SK-N-SH treated with all-trans-retinoic acid at 6 μM for 48 hours (cell line): ENCODE measurements around the gene RADIL.

Source experiments
- ATAC-seq: fragments of 200-7000 bp; cut with Tn5 transposase; 3 replicates; pipeline ENCODE4 v1.9.1; 2020; ENCODE audit warnings: mild to moderate bottlenecking, moderate library complexity
- BACH2 ChIP-seq: fragments of 250-450 bp; sonication (Bioruptor Pico); IDR thresholded peaks from 2 replicates; pipeline ENCODE4 v1.9.0; 2021; ENCODE audit warnings: mild to moderate bottlenecking, borderline replicate concordance
- CSDC2 ChIP-seq: fragments of 250-450 bp; sonication (Bioruptor Pico); IDR thresholded peaks from 2 replicates; pipeline ENCODE4 v1.5.0; 2020; ENCODE audit warnings: mild to moderate bottlenecking, moderate library complexity
- ESRRG ChIP-seq: fragments of 250-450 bp; sonication (Bioruptor Pico); IDR thresholded peaks from 2 replicates; pipeline ENCODE4 v1.6.1; 2021; ENCODE audit warnings: mild to moderate bottlenecking
- GLIS3 ChIP-seq: fragments of 250-450 bp; sonication (Bioruptor Pico); IDR thresholded peaks from 2 replicates; pipeline ENCODE4 v1.5.0; 2020; ENCODE audit warnings: mild to moderate bottlenecking, moderate library complexity
- RARB ChIP-seq: fragments of 250-450 bp; sonication (Bioruptor Pico); IDR thresholded peaks from 2 replicates; pipeline ENCODE4 v1.8.0; 2021; ENCODE audit warnings: mild to moderate bottlenecking, moderate library complexity
- SNAI2 ChIP-seq: fragments of 250-450 bp; sonication (Bioruptor Pico); IDR thresholded peaks from 2 replicates; pipeline ENCODE4 v1.5.0; 2020; ENCODE audit warnings: mild to moderate bottlenecking, moderate library complexity
- TCF4 ChIP-seq: fragments of 250-450 bp; sonication (Bioruptor Pico); IDR thresholded peaks from 2 replicates; pipeline ENCODE4 v1.8.0; 2021; ENCODE audit warnings: mild to moderate bottlenecking, moderate library complexity, borderline replicate concordance
- TOX ChIP-seq: fragments of 250-450 bp; sonication (Bioruptor Pico); IDR thresholded peaks from 2 replicates; pipeline ENCODE4 v1.8.0; 2021; ENCODE audit warnings: mild to moderate bottlenecking, moderate library complexity, borderline replicate concordance
- ZC3H10 ChIP-seq: fragments of 250-450 bp; sonication (Bioruptor Pico); IDR thresholded peaks from 2 replicates; pipeline ENCODE4 v1.5.1; 2021; ENCODE audit warnings: mild to moderate bottlenecking, moderate library complexity
- ZFP3 ChIP-seq: fragments of 250-450 bp; sonication (Bioruptor Pico); IDR thresholded peaks from 2 replicates; pipeline ENCODE4 v1.5.0; 2020; ENCODE audit warnings: mild to moderate bottlenecking, moderate library complexity
- ZFP30 ChIP-seq: fragments of 450-650 bp; formaldehyde crosslinking; IDR thresholded peaks from 2 replicates; pipeline ENCODE4 v1.5.0; 2022; ENCODE audit warnings: mild to moderate bottlenecking, moderate library complexity
- ZNF565 ChIP-seq: fragments of 450-650 bp; formaldehyde crosslinking; conservative IDR thresholded peaks from 2 replicates; pipeline ENCODE4 v1.5.0; 2020; ENCODE audit warnings: low read depth, mild to moderate bottlenecking, moderate library complexity
- ZNF70 ChIP-seq: fragments of 450-650 bp; formaldehyde crosslinking; IDR thresholded peaks from 2 replicates; pipeline ENCODE4 v1.5.0; 2020; ENCODE audit warnings: mild to moderate bottlenecking, moderate library complexity
- ZNF8 ChIP-seq: fragments of 450-650 bp; formaldehyde crosslinking; IDR thresholded peaks from 2 replicates; pipeline ENCODE4 v1.5.0; 2020; ENCODE audit warnings: mild to moderate bottlenecking, moderate library complexity
- TF ChIP-seq, protein P1 (sequence below): fragments of 250-450 bp; sonication (Bioruptor Pico); IDR thresholded peaks from 2 replicates; pipeline ENCODE4 v1.8.0; 2020; ENCODE audit warnings: mild to moderate bottlenecking, moderate library complexity, borderline replicate concordance
- TF ChIP-seq, protein P2 (sequence below): fragments of 250-450 bp; sonication (Bioruptor Pico); IDR thresholded peaks from 2 replicates; pipeline ENCODE4 v1.5.1; 2020; ENCODE audit warnings: low read depth, mild to moderate bottlenecking, moderate library complexity
- TF ChIP-seq, protein P3 (sequence below): fragments of 250-450 bp; sonication (Bioruptor Pico); IDR thresholded peaks from 2 replicates; pipeline ENCODE4 v1.8.0; 2021; ENCODE audit warnings: low read depth, mild to moderate bottlenecking, moderate library complexity, borderline replicate concordance

RADIL gene

DNA sequence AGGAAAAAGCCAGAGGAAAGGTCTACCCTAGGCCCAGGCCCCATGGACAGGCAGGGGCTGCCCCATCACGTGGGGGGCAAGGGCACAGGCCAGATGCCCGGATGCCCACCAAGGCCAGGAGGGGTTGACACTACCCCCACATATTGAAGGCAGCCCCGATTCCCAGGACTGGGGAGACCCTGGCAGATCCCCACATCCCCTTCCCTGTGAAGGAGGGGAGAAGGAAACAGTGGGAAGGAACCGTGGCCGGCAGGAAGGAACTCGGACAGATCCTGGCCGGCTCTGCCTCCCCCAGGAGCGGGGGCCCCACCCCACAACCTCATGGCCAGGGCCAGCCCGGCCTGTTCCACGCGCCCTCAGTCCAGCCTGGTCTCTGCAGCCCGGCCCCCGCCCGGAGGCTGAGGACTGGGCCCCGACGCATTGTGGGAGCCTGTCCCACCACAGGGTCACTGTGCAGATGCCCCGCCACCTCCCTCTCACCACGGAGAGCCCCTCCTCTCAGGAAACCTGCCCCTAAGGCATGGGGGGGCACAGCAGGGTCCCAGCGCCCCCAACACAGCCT lies 63.0 kb downstream of the RADIL start:
- ATAC-seq: no peak

DNA sequence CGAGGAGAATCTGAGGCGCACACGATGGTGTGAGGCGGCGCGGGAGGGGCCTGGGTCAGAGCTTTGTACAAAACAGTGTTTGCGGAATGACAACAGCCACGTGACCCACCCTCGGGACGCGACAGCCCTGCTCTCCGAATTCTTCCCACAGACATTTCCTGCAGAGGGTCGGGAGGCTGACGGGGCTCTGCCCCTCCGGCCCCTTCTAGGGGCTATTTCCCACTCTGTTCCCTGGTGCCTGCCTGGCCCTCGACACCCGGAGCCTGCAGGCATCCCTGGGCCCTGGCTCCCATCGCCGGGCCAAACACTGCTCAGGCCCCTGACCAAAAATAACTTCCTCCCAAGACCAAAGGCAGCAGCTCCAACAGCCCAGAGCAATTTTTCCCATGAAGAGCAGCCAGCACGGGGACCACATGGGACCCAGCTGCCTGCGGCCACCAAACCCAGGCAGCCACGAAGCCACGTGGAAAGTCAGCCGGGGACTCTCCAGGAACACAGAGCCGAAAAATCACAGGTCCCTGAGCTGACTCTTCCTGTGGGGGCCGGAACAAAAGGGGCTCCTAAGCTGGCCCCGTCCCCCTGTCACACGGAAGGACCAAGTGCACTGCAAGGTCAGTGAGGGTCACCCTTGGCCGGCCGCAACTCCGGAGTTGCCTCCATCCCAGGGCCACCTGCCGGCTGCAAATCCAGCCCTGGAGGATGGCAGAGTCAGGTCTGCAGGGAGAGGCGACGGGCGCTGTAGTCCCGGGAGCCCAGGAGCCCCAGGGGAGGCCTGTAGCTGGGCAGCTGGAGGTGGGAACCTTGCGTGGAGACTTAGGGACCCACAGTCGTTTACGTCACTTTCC lies 63.7 kb downstream of the RADIL start:
- TF ChIP-seq ZNF70 (no peak), ESRRG (CRISPR knock-in tag) (no peak), ZNF565 (CRISPR knock-in tag) (no peak)
- no peak for ATAC-seq

More for the DNA sequence above, 63.0 kb downstream of the RADIL start:
- TF ChIP-seq CSDC2 (CRISPR knock-in tag): no peak
- TF ChIP-seq, all 23 proteins: peak for 0

DNA sequence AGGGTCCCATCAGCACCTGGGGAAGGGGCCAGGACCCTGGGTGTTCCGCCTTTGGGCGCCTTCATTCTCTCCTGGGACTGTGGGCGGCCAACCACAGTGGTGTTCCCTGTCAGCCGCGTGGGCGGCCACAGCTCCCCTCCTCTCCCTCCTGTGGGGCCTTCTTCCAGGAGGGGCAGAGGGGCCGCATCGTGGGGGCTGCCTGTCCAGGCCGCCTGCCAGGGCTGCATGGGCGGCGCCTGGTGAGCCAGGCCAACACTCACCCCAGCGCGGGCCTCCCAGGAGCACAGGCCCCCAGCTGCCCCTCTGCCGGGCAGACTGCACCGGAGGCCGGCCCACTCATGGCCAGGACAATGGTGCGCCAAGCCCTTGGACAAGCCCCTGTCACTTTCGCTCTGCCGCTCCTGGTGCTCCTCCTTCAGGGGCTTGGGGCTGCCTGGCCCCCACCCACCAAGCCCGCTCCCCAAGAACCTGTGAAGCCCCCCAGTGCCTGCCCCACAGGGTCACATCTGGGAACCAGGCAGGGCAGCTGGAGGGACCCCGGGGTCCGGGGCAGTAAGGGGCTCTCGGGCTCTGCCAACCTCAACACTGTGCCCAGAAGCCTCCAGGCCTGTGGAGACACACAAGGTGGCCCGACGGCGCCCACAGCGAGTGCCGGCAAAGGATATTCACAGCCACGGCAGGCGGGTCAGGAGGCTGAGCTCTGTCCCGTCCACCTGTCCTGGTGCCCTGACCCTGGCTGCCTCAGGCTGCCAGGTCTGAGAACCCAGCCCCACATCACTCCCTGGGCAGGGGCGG lies 65.3 kb downstream of the RADIL start:
- ATAC-seq: no peak
- TF ChIP-seq, protein P1, sequence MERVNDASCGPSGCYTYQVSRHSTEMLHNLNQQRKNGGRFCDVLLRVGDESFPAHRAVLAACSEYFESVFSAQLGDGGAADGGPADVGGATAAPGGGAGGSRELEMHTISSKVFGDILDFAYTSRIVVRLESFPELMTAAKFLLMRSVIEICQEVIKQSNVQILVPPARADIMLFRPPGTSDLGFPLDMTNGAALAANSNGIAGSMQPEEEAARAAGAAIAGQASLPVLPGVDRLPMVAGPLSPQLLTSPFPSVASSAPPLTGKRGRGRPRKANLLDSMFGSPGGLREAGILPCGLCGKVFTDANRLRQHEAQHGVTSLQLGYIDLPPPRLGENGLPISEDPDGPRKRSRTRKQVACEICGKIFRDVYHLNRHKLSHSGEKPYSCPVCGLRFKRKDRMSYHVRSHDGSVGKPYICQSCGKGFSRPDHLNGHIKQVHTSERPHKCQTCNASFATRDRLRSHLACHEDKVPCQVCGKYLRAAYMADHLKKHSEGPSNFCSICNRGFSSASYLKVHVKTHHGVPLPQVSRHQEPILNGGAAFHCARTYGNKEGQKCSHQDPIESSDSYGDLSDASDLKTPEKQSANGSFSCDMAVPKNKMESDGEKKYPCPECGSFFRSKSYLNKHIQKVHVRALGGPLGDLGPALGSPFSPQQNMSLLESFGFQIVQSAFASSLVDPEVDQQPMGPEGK (CRISPR knock-in tag): no peak
- TF ChIP-seq ZNF70: no peak
- TF ChIP-seq, protein P2, sequence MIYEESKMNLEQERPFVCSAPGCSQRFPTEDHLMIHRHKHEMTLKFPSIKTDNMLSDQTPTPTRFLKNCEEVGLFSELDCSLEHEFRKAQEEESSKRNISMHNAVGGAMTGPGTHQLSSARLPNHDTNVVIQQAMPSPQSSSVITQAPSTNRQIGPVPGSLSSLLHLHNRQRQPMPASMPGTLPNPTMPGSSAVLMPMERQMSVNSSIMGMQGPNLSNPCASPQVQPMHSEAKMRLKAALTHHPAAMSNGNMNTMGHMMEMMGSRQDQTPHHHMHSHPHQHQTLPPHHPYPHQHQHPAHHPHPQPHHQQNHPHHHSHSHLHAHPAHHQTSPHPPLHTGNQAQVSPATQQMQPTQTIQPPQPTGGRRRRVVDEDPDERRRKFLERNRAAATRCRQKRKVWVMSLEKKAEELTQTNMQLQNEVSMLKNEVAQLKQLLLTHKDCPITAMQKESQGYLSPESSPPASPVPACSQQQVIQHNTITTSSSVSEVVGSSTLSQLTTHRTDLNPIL: no peak

DNA sequence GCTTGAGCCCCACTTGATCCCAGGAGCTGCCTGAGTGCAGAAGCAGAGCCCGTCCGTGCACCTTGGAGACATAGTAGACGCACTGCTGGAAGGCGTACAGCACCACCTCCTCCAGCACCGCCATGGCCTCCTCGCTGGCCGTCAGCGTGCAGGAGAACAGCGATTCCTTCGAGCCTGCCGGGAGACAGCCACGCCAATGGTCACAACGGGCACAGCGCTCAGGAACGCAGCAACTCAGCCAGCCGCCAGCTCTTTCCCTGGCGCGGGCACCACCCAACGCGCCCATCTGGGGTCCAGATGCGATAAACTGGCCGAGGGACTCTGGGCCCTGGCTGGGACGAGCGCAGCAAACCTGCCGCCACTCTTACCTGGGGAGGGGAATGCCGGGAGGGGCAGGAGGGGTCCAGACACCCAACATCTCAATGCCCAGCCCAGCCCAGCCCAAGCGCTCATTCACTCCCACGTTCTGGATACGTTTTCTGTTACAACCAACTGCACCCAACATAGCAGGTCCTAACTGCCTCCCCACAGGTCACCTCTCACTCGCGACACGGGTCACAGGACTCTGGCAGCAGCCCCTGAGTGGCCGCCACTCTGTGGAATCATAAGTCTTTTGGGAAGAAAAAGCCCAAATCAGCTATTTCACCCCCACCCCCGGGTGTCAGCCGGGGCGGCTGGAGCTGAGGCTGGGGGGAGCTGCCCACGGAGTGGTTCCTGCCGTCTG lies 66.2 kb downstream of the RADIL start:
- no peak for TF ChIP-seq ZC3H10 (CRISPR knock-in tag)
- no peak for TF ChIP-seq ZNF565 (CRISPR knock-in tag)
- no peak for TF ChIP-seq CSDC2 (CRISPR knock-in tag)
- ATAC-seq: no peak

DNA sequence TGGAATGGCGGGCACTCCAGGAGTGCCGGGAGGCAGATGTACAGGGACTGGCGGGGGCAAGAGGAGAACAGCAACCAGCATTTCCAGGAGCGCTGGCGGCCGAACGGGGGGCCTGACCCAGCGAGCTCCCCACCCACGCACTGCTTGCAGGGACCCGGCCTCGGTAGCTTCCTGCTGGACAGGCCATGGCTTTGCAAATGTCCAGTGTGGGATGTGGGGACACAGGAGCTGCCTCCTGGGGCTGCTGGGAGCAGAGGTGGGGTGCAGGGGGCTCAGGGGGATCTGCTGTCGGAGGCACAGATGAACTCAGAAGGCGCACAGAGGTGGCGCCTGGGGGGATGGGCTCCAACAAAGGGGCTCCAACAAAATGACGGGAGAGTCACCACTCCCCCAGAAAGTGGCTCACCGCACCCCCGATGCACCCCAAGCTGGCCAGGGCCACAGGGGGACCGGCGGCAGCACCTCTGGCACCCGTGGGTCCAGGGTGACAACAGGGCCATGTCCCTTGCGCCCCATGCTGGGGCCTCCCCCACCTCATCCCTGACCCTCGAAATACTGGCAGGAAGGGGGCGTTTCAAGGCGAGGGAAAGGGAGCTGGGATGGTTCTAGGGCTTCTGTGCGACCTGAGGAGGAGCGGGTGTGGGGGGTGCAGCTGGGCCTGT lies 67.0 kb downstream of the RADIL start:
- TF ChIP-seq RARB (CRISPR knock-in tag) (no peak), GLIS3 (CRISPR knock-in tag) (no peak), BACH2 (CRISPR knock-in tag) (no peak), TCF4 (no peak), ZFP30 (CRISPR knock-in tag) (no peak), SNAI2 (CRISPR knock-in tag) (no peak), ZNF565 (CRISPR knock-in tag) (no peak), CSDC2 (CRISPR knock-in tag) (no peak), ZNF8 (no peak), ZNF70 (no peak), TOX (CRISPR knock-in tag) (no peak), ZFP3 (CRISPR knock-in tag) (no peak)
- TF ChIP-seq, protein P3, sequence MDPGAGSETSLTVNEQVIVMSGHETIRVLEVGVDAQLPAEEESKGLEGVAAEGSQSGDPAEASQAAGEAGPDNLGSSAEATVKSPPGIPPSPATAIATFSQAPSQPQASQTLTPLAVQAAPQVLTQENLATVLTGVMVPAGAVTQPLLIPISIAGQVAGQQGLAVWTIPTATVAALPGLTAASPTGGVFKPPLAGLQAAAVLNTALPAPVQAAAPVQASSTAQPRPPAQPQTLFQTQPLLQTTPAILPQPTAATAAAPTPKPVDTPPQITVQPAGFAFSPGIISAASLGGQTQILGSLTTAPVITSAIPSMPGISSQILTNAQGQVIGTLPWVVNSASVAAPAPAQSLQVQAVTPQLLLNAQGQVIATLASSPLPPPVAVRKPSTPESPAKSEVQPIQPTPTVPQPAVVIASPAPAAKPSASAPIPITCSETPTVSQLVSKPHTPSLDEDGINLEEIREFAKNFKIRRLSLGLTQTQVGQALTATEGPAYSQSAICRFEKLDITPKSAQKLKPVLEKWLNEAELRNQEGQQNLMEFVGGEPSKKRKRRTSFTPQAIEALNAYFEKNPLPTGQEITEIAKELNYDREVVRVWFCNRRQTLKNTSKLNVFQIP (CRISPR knock-in tag): no peak
- TF ChIP-seq, protein P2: no peak
- no peak for ATAC-seq
